A549 (cell line): ENCODE results near the gene FUT1. TPM values are rescaled to one million over a fixed set of nuclear protein-coding genes. Genes with fewer than 3 reads are reported as not detected.

Source experiments
- ATAC-seq, 2 experiments: fragments of 200-7000 bp in 1 of 2; fragments of >200 bp in 1 of 2; cut with Nextera tagmentation in 1 of 2; cut with Tn5 transposase in 1 of 2; 3 replicates each; pipeline versions ENCODE4 v1.8.0 to v1.9.1; 2018 to 2020; ENCODE audit warnings: mild to moderate bottlenecking in 1 of 2, moderate library complexity in 1 of 2
- CTCF ChIA-PET: fragments of 300-600 bp; sonication (Branson Sonifier 250); formaldehyde crosslinking; extraction: SDS; loops from one replicate; lab custom pipeline; 2021; ENCODE audit warnings: antibody characterized with exemption, inconsistent platforms; lab: Yijun Ruan, JAX
- POLR2A ChIA-PET: fragments of 350-600 bp; formaldehyde crosslinking; extraction: SDS; loops from one replicate; lab custom pipeline; 2021; ENCODE audit warnings: antibody characterized with exemption, inconsistent platforms; lab: Yijun Ruan, JAX
- DNase-seq, 2 experiments: peaks; one replicate each; pipeline versions ENCODE4 v3.0.0 to v3.0.0-alpha.2; 2011 to 2016; ENCODE audit warnings: low read depth in 1 of 2, low spot score in 1 of 2
- FAIRE-seq: peaks from 2 replicates; lab custom pipeline; 2011; peaks lifted over from hg19 to GRCh38; lab: Jason Lieb, UNC
- H3K27ac ChIP-seq, 2 experiments: fragments of >200 bp; sonication (Bioruptor Twin); formaldehyde crosslinking; 3 replicates each; pipeline ENCODE4 v1.5.1; 2016 to 2017
- H3K4me1 ChIP-seq: fragments of >200 bp; sonication (Bioruptor Twin); formaldehyde crosslinking; 3 replicates; pipeline ENCODE4 v1.6.1; 2016
- H3K4me2 ChIP-seq: fragments of >200 bp; sonication (Bioruptor Twin); formaldehyde crosslinking; 3 replicates; pipeline ENCODE4 v1.6.1; 2016
- H3K4me3 ChIP-seq: fragments of >200 bp; sonication (Bioruptor Twin); formaldehyde crosslinking; 3 replicates; pipeline ENCODE4 v1.5.1; 2016
- H3K9me3 ChIP-seq: fragments of >200 bp; sonication (Bioruptor Twin); formaldehyde crosslinking; 3 replicates; pipeline ENCODE4 v1.6.1; 2016
- BHLHE40 ChIP-seq: IDR thresholded peaks from 2 replicates; pipeline ENCODE4 v1.6.1; 2012; ENCODE audit warnings: low read depth, low read length, inconsistent platforms
- CBX2 ChIP-seq: fragments of 200-600 bp; sonication (generic); IDR thresholded peaks from 2 replicates; pipeline ENCODE4 v1.6.1; 2016; ENCODE audit warnings: low read depth, mild to moderate bottlenecking, borderline replicate concordance
- CHD2 ChIP-seq: fragments of 150-350 bp; IDR thresholded peaks from 2 replicates; pipeline ENCODE4 v1.6.1; 2014; ENCODE audit warnings: low read length; ENCODE audit not compliant: partially characterized antibody
- CHD4 ChIP-seq: fragments of 200-600 bp; sonication (generic); IDR thresholded peaks from 2 replicates; pipeline ENCODE4 v1.6.1; 2016; ENCODE audit warnings: antibody characterized with exemption, mild to moderate bottlenecking, borderline replicate concordance
- EHF ChIP-seq: fragments of 250-450 bp; sonication (Bioruptor Pico); IDR thresholded peaks from 2 replicates; pipeline ENCODE4 v1.5.0; 2020; ENCODE audit warnings: mild to moderate bottlenecking
- EHMT2 ChIP-seq: fragments of 200-600 bp; sonication (generic); IDR thresholded peaks from 2 replicates; pipeline ENCODE4 v1.6.1; 2016; ENCODE audit warnings: antibody characterized with exemption, low read depth, mild to moderate bottlenecking, moderate library complexity
- EP300 ChIP-seq, 2 experiments: fragments of >200 bp; sonication (Bioruptor Twin); formaldehyde crosslinking; IDR thresholded peaks; 2 replicates in 1 of 2; 3 replicates in 1 of 2; pipeline ENCODE4 v1.6.1; 2016 to 2017
- FOXS1 ChIP-seq: fragments of 250-450 bp; sonication (Bioruptor Pico); IDR thresholded peaks from 2 replicates; pipeline ENCODE4 v1.5.0; 2020; ENCODE audit warnings: mild to moderate bottlenecking, moderate library complexity
- GATA3 ChIP-seq: IDR thresholded peaks from 2 replicates; pipeline ENCODE4 v1.6.1; 2012; ENCODE audit warnings: borderline replicate concordance
- HOXB5 ChIP-seq: fragments of 250-450 bp; sonication (Bioruptor Pico); IDR thresholded peaks from 2 replicates; pipeline ENCODE4 v1.5.0; 2020; ENCODE audit warnings: mild to moderate bottlenecking, moderate library complexity
- MAZ ChIP-seq: fragments of 150-350 bp; IDR thresholded peaks from 2 replicates; pipeline ENCODE4 v1.6.1; 2014; ENCODE audit warnings: antibody characterized with exemption, low read depth, low read length, borderline replicate concordance
- PHF8 ChIP-seq: fragments of 200-600 bp; sonication (generic); IDR thresholded peaks from 2 replicates; pipeline ENCODE4 v1.6.1; 2016; ENCODE audit warnings: low read depth, mild to moderate bottlenecking, antibody characterized with exemption, moderate library complexity, borderline replicate concordance
- POLR2AphosphoS2 ChIP-seq: conservative IDR thresholded peaks from 2 replicates; pipeline ENCODE4 v1.6.1; 2012; ENCODE audit warnings: low read length, improper control_type of control experiment, inconsistent platforms
- RCOR1 ChIP-seq: fragments of 150-350 bp; IDR thresholded peaks from 2 replicates; pipeline ENCODE4 v1.6.1; 2014; ENCODE audit warnings: antibody characterized with exemption, low read length, low read depth
- RNF2 ChIP-seq: fragments of 200-600 bp; sonication (generic); IDR thresholded peaks from 2 replicates; pipeline ENCODE4 v1.6.1; 2016; ENCODE audit warnings: low read depth, mild to moderate bottlenecking, antibody characterized with exemption, moderate library complexity, borderline replicate concordance
- SMC3 ChIP-seq: fragments of >200 bp; sonication (Bioruptor Twin); formaldehyde crosslinking; IDR thresholded peaks from 3 replicates; pipeline ENCODE4 v1.6.1; 2018; ENCODE audit warnings: inconsistent platforms
- SREBF2 ChIP-seq: fragments of 450-650 bp; IDR thresholded peaks from 2 replicates; pipeline ENCODE4 v1.6.1; 2014; ENCODE audit warnings: mild to moderate bottlenecking, moderate library complexity
- TFCP2L1 ChIP-seq: fragments of 250-450 bp; sonication (Bioruptor Pico); IDR thresholded peaks from 2 replicates; pipeline ENCODE4 v1.5.0; 2021; ENCODE audit warnings: mild to moderate bottlenecking
- TP53 ChIP-seq: fragments of 250-450 bp; sonication (Bioruptor Pico); IDR thresholded peaks from 2 replicates; pipeline ENCODE4 v1.5.0; 2021; ENCODE audit warnings: mild to moderate bottlenecking, moderate library complexity
- ZNF302 ChIP-seq: fragments of 250-450 bp; sonication (Bioruptor Pico); IDR thresholded peaks from 2 replicates; pipeline ENCODE4 v1.9.0; 2021; ENCODE audit warnings: inconsistent platforms, mild to moderate bottlenecking, moderate library complexity
- WGBS: methylation state at CpG from one replicate; pipeline ENCODE4 v1.1.6; 2017; ENCODE audit errors: missing lambda C conversion rate; 5-methylcytosine and 5-hydroxymethylcytosine counted together
- polyA plus RNA-seq, 4 experiments: library from polyadenylated mRNA; depleted of rRNA in 3 of 4; stranded (reverse); fragments of >200 nt; fragmentation: RNase III in 1 of 4; extraction: RNeasy Plus Mini Kit Qiagen cat#74134 plus additional on column Dnase treatment in 1 of 4; gene quantifications; 2 replicates in 3 of 4; 3 replicates in 1 of 4; pipeline ENCODE4 v1.2.3, GENCODE V29; 2011 to 2017
- TF ChIP-seq, protein P1 (sequence below): fragments of 200-600 bp; sonication (generic); IDR thresholded peaks from 2 replicates; pipeline ENCODE4 v1.6.1; 2016; ENCODE audit warnings: antibody characterized with exemption, mild to moderate bottlenecking, moderate library complexity
- TF ChIP-seq, protein P2 (sequence below): fragments of >200 bp; sonication (Bioruptor Twin); formaldehyde crosslinking; IDR thresholded peaks from 3 replicates; pipeline ENCODE4 v1.5.1; 2016
- TF ChIP-seq, protein P3 (sequence below): fragments of 250-450 bp; sonication (Bioruptor Pico); IDR thresholded peaks from 2 replicates; pipeline ENCODE4 v1.5.0; 2020; ENCODE audit warnings: low read depth, mild to moderate bottlenecking, moderate library complexity
- TF ChIP-seq, protein P4 (sequence below): fragments of >200 bp; sonication (Bioruptor Twin); formaldehyde crosslinking; IDR thresholded peaks from 3 replicates; pipeline ENCODE4 v1.6.1; 2016
- TF ChIP-seq, protein P5 (sequence below): fragments of 450-650 bp; IDR thresholded peaks from 2 replicates; pipeline ENCODE4 v1.6.1; 2014; ENCODE audit warnings: antibody characterized with exemption

FUT1 gene
- polyA plus RNA-seq, 2 of the 4 experiments (the other 2 are of a cell fraction): 0.13 to 1.5 TPM

DNA sequence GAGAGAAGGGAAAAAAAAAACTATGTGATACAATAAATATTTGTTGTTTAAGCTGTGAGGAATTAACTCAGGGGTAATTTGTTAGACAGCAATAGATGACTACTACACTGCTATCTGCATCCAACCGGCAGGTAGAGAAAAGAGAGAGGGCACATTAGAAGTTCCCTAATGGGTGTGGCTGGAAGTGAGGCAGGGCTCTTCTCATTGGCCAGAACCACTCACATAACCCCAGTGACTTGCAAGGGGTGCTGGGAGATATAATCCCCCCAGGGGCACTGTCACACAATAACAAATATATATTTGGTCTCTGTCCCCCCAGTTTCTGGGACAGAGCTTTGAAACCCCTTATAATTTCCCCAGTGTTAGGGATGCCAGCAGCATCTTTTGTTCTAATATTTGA is 27.2 kb upstream of the FUT1 start:
- Histone ChIP-seq H3K4me3 (no peak overlapping the region), H3K9me3 (no peaks in the 10 kb centered on the region), H3K27ac (no peak overlapping the region)
- ATAC-seq (peak in 1 of 2 experiments; percentile 10; a peak in 1 of 6 replicates), FAIRE-seq (no peak), DNase-seq (no peak)
- CTCF ChIA-PET: interaction anchor here (0.5 to 6.5 kb wide), 13 partner anchors 8 to 192 kb away, joined by 3 to 35 read pairs (median 4); partner anchors contain the start of gene CA11
- TF ChIP-seq, protein P1, sequence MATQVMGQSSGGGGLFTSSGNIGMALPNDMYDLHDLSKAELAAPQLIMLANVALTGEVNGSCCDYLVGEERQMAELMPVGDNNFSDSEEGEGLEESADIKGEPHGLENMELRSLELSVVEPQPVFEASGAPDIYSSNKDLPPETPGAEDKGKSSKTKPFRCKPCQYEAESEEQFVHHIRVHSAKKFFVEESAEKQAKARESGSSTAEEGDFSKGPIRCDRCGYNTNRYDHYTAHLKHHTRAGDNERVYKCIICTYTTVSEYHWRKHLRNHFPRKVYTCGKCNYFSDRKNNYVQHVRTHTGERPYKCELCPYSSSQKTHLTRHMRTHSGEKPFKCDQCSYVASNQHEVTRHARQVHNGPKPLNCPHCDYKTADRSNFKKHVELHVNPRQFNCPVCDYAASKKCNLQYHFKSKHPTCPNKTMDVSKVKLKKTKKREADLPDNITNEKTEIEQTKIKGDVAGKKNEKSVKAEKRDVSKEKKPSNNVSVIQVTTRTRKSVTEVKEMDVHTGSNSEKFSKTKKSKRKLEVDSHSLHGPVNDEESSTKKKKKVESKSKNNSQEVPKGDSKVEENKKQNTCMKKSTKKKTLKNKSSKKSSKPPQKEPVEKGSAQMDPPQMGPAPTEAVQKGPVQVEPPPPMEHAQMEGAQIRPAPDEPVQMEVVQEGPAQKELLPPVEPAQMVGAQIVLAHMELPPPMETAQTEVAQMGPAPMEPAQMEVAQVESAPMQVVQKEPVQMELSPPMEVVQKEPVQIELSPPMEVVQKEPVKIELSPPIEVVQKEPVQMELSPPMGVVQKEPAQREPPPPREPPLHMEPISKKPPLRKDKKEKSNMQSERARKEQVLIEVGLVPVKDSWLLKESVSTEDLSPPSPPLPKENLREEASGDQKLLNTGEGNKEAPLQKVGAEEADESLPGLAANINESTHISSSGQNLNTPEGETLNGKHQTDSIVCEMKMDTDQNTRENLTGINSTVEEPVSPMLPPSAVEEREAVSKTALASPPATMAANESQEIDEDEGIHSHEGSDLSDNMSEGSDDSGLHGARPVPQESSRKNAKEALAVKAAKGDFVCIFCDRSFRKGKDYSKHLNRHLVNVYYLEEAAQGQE: no peak
- no peak for TF ChIP-seq TFCP2L1
- no peak for TF ChIP-seq EP300 (IDR thresholded peaks at IDR 0.05)
- no peak for TF ChIP-seq ZNF302 (CRISPR knock-in tag)
- no peak for TF ChIP-seq PHF8
- no peak for TF ChIP-seq GATA3
- TF ChIP-seq, all 56 proteins: peak for 0
- H3K4me2 ChIP-seq: no peak overlapping the region
- WGBS: 60% methylated on average over 1 of the region's 1 CpG
- POLR2A ChIA-PET: interaction anchor here (1.0 kb wide), 1 partner anchor 41 kb away, joined by 3 read pairs; no protein-coding TSS in a partner anchor
- H3K4me1 ChIP-seq: peaks cover 10% of the 10 kb centered on the region

DNA sequence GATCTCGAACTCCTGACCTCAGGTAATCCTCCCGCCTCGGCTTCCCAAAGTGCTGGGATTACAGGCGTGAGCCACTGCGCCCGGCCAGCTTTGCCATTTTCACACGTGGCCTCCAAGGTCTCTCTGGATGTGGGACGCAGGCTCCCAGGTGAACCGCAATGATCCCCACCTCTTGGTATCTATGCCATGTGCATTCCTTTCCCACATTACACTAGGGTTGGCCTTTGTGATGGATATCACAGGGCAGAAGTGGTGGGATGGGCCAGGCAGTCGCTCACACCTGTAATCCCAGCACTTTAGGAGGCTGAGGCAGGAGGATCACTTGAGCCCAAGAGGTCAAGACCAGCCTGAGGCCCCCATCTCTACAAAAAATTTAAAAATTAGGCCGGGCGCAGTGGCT is 25.3 kb upstream of the FUT1 start:
- CTCF ChIA-PET: interaction anchor here (0.5 to 3.7 kb wide), 5 partner anchors 10 to 193 kb away, joined by 3 to 35 read pairs (median 4); partner anchors contain the start of gene HSD17B14
- Histone ChIP-seq H3K27ac (no peak overlapping the region), H3K9me3 (no peaks in the 10 kb centered on the region), H3K4me1 (peaks cover 10% of the 10 kb centered on the region), H3K4me3 (no peak overlapping the region), H3K4me2 (no peak overlapping the region)
- ATAC-seq (no peak), DNase-seq (no peak), FAIRE-seq (no peak)
- TF ChIP-seq CHD2: no peak
- TF ChIP-seq POLR2AphosphoS2: no peak
- TF ChIP-seq CHD4: no peak
- no peak for TF ChIP-seq CBX2
- no peak for TF ChIP-seq EHMT2
- TF ChIP-seq, protein P2, sequence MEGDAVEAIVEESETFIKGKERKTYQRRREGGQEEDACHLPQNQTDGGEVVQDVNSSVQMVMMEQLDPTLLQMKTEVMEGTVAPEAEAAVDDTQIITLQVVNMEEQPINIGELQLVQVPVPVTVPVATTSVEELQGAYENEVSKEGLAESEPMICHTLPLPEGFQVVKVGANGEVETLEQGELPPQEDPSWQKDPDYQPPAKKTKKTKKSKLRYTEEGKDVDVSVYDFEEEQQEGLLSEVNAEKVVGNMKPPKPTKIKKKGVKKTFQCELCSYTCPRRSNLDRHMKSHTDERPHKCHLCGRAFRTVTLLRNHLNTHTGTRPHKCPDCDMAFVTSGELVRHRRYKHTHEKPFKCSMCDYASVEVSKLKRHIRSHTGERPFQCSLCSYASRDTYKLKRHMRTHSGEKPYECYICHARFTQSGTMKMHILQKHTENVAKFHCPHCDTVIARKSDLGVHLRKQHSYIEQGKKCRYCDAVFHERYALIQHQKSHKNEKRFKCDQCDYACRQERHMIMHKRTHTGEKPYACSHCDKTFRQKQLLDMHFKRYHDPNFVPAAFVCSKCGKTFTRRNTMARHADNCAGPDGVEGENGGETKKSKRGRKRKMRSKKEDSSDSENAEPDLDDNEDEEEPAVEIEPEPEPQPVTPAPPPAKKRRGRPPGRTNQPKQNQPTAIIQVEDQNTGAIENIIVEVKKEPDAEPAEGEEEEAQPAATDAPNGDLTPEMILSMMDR: no peak
- TF ChIP-seq SREBF2: no peak
- TF ChIP-seq RCOR1: no peak
- no peak for TF ChIP-seq HOXB5
- no peak for TF ChIP-seq BHLHE40
- POLR2A ChIA-PET: no interaction called here
- WGBS: 81% methylated on average over 12 of the region's 12 CpGs

DNA sequence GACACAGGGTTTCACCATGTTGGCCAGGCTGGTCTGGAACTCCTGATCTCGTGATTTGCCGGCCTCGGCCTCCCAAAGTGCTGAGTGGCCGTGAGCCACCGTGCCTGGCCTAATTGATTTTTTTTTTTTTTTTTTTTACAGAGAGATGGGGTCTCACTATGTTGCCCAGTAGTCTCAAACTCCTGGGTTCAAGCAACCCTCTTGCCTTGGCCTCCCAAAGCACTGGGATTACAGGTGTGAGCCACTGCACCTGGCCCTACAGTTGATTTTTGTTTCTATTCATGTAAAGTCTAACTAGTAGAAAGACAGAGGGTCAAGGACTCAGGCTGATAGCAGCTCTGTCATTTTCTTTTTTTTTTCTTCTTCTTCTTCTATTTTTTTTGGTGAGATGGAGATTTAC is 24.7 kb upstream of the FUT1 start:
- WGBS: 93% methylated on average over 5 of the region's 5 CpGs
- no peak for FAIRE-seq
- ChIA-PET CTCF (interaction anchor here (0.5 to 3.7 kb wide), 7 partner anchors 9 to 193 kb away, joined by 3 to 35 read pairs (median 4); partner anchors contain the start of gene HSD17B14), POLR2A (no interaction called here)
- no peak for DNase-seq
- ATAC-seq: no peak
- Histone ChIP-seq H3K9me3 (no peaks in the 10 kb centered on the region), H3K4me3 (no peak overlapping the region), H3K4me2 (no peak overlapping the region), H3K27ac (no peak overlapping the region), H3K4me1 (peaks cover 10% of the 10 kb centered on the region)
- TF ChIP-seq, protein P3, sequence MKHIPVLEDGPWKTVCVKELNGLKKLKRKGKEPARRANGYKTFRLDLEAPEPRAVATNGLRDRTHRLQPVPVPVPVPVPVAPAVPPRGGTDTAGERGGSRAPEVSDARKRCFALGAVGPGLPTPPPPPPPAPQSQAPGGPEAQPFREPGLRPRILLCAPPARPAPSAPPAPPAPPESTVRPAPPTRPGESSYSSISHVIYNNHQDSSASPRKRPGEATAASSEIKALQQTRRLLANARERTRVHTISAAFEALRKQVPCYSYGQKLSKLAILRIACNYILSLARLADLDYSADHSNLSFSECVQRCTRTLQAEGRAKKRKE (CRISPR knock-in tag): no peak
- TF ChIP-seq RNF2: no peak
- TF ChIP-seq PHF8: no peak
- TF ChIP-seq, protein P4, sequence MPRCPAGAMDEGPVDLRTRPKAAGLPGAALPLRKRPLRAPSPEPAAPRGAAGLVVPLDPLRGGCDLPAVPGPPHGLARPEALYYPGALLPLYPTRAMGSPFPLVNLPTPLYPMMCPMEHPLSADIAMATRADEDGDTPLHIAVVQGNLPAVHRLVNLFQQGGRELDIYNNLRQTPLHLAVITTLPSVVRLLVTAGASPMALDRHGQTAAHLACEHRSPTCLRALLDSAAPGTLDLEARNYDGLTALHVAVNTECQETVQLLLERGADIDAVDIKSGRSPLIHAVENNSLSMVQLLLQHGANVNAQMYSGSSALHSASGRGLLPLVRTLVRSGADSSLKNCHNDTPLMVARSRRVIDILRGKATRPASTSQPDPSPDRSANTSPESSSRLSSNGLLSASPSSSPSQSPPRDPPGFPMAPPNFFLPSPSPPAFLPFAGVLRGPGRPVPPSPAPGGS: no peak
- no peak for TF ChIP-seq TP53 (CRISPR knock-in tag)
- TF ChIP-seq EHF (CRISPR knock-in tag): no peak
- TF ChIP-seq MAZ: no peak
- no peak for TF ChIP-seq POLR2AphosphoS2
- TF ChIP-seq, protein P5, sequence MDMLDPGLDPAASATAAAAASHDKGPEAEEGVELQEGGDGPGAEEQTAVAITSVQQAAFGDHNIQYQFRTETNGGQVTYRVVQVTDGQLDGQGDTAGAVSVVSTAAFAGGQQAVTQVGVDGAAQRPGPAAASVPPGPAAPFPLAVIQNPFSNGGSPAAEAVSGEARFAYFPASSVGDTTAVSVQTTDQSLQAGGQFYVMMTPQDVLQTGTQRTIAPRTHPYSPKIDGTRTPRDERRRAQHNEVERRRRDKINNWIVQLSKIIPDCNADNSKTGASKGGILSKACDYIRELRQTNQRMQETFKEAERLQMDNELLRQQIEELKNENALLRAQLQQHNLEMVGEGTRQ: no peak
- TF ChIP-seq SMC3: no peak
- no peak for TF ChIP-seq FOXS1
